ENCODE measurements around the gene CBL. TPM values are rescaled to one million over a fixed set of nuclear protein-coding genes. Genes with fewer than 3 reads are reported as not detected.

Gene CBL
- total RNA-seq, 1 experiment from 2014 or later, result 56.4 TPM

DNA sequence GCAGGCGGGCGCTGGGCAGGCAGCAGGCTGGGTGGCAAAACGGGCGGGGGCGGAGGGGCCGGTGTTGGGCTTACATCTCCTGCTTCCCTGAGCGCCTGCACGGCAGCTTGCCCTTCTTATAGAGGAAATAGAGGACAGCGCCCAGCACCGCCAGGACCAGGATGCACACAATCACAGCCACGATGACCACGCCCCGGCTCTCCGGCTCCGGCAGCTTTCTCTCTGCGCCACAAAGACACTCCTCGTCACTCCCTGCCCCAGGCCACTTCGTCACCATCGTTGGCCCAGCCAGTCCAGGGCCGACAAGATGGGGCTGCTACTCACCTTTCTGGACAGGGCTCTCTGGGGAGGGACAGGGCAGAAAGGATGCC lies 104.5 kb downstream of the CBL start:
- Histone ChIP-seq H2BK120ac (ENCODE audit: low read depth, low read length, poor library complexity, severe bottlenecking) (no peak overlapping the region), H3K79me2 (ENCODE audit: insufficient read depth, low read length) (no peaks in the 10 kb centered on the region), H4K8ac (replicated peaks; ENCODE audit: insufficient read length, low read depth, low read length) (no peak overlapping the region), H3K23ac (ENCODE audit: insufficient read length, low read depth, low read length) (no peak overlapping the region), H3K4me1 (ENCODE audit: insufficient read depth, low read length) (no peaks in the 10 kb centered on the region), H3K23me2 (ENCODE audit: insufficient read length, low read depth, low read length, poor library complexity, severe bottlenecking) (peaks cover 5% of the 10 kb centered on the region), H3K56ac (ENCODE audit: insufficient read length, low read depth, low read length) (no peak overlapping the region), H3K79me1 (ENCODE audit: insufficient read depth, low read depth, low read length, poor library complexity, severe bottlenecking) (no peaks in the 10 kb centered on the region), H3K27me3 (ENCODE audit: insufficient read depth, low read length) (peaks cover 2% of the 10 kb centered on the region; the same call in 1 of the 2 replicates), H3K14ac (ENCODE audit: insufficient read depth, low read length) (no peak overlapping the region), H3T11ph (ENCODE audit: low read length) (no peak overlapping the region), H4K91ac (ENCODE audit: insufficient read length, low read depth, low read length) (no peak overlapping the region), H2BK20ac (ENCODE audit: low read depth, low read length, poor library complexity, severe bottlenecking) (no peak overlapping the region), H3K9me3 (ENCODE audit: control insufficient read depth, low read depth, low read length) (no peaks in the 10 kb centered on the region), H4K20me1 (ENCODE audit: control insufficient read depth, insufficient read depth, insufficient read length) (no peaks in the 10 kb centered on the region), H2BK12ac (ENCODE audit: insufficient read length, low read depth, low read length) (no peak overlapping the region), H2AFZ (ENCODE audit: low read length) (no peak overlapping the region), H2BK15ac (ENCODE audit: low read depth, low read length) (no peak overlapping the region), H3K9ac (ENCODE audit: extremely low read depth, insufficient read length, low read length) (no peak overlapping the region), H3K4ac (ENCODE audit: low read depth, low read length) (no peak overlapping the region), H3K4me2 (ENCODE audit: insufficient read depth, insufficient read length, low read length) (no peak overlapping the region), H2AK5ac (ENCODE audit: insufficient read length, low read length) (no peak overlapping the region), H3K18ac (ENCODE audit: insufficient read length, low read depth, low read length) (no peak overlapping the region), H3K27ac (ENCODE audit: insufficient read length, low read depth, low read length) (no peak overlapping the region), H4K5ac (ENCODE audit: insufficient read length, low read depth, low read length) (no peak overlapping the region), H2BK5ac (ENCODE audit: insufficient read length, low read length) (no peak overlapping the region)
- WGBS (ENCODE audit: extremely low coverage, insufficient read length, low lambda C conversion rate), result no CpG with 5 or more reads among the region's 20 CpGs
- DNase-seq, result no peak
- peaks cover 3 to 48% (median 25%) of the 10 kb centered on the region in 3 experiments; a peak in 5 of 7 replicates for H3K36me3 Mint-ChIP-seq (ENCODE audit: insufficient read depth in 1 of 3, low read depth in 3 of 3)
- H3K27ac Mint-ChIP-seq, result 0 out of 7 replicates have a peak overlapping the region, but pooled peaks of 1 of the 3 experiments have one; percentile 16
- peaks cover 17% of the 10 kb centered on the region for H3K27me3 Mint-ChIP-seq (ENCODE audit: low read depth)
- peaks cover 18 to 26% of the 10 kb centered on the region in 2 experiments for H3K4me1 Mint-ChIP-seq
- TF ChIP-seq, protein P1, sequence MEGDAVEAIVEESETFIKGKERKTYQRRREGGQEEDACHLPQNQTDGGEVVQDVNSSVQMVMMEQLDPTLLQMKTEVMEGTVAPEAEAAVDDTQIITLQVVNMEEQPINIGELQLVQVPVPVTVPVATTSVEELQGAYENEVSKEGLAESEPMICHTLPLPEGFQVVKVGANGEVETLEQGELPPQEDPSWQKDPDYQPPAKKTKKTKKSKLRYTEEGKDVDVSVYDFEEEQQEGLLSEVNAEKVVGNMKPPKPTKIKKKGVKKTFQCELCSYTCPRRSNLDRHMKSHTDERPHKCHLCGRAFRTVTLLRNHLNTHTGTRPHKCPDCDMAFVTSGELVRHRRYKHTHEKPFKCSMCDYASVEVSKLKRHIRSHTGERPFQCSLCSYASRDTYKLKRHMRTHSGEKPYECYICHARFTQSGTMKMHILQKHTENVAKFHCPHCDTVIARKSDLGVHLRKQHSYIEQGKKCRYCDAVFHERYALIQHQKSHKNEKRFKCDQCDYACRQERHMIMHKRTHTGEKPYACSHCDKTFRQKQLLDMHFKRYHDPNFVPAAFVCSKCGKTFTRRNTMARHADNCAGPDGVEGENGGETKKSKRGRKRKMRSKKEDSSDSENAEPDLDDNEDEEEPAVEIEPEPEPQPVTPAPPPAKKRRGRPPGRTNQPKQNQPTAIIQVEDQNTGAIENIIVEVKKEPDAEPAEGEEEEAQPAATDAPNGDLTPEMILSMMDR (conservative IDR thresholded peaks at IDR 0.05), result no peak
- H3K4me3 Mint-ChIP-seq, result peak overlapping the region in 1 of 2 experiments; percentile 36; a peak in 2 of 5 replicates
- H3K9me3 Mint-ChIP-seq, result no peaks in the 10 kb centered on the region

All from H9 (cell line).